Neural progenitor cell (in vitro differentiated cells): ENCODE measurements around the gene URGCP. TPM values are rescaled to one million over a fixed set of nuclear protein-coding genes. Genes with fewer than 3 reads are reported as not detected.

Experiments used
- DNase-seq: peaks from one replicate; pipeline ENCODE4 v3.0.0-alpha.2; 2016; ENCODE audit warnings: low spot score
- H2AFZ ChIP-seq: fragments of 200-600 bp; sonication (generic); replicated peaks from 2 replicates; pipeline ENCODE4 v1.6.1; 2016; ENCODE audit warnings: antibody characterized with exemption
- H3F3A ChIP-seq: fragments of 200-600 bp; sonication (generic); 2 replicates; pipeline ENCODE4 v1.6.1; 2016; ENCODE audit warnings: antibody characterized with exemption, low read depth
- H3K27ac ChIP-seq: fragments of 200-600 bp; sonication (generic); 2 replicates; pipeline ENCODE4 v1.5.1; 2016; ENCODE audit warnings: mild to moderate bottlenecking
- H3K27me3 ChIP-seq: fragments of 200-600 bp; sonication (generic); 2 replicates; pipeline ENCODE4 v1.6.1; 2016; ENCODE audit warnings: mild to moderate bottlenecking, moderate library complexity
- H3K36me3 ChIP-seq: fragments of 200-600 bp; sonication (generic); 2 replicates; pipeline ENCODE4 v1.5.1; 2016
- H3K4me1 ChIP-seq: fragments of 200-600 bp; sonication (generic); 2 replicates; pipeline ENCODE4 v1.6.1; 2016; ENCODE audit warnings: mixed run types
- H3K4me2 ChIP-seq: fragments of 200-600 bp; sonication (generic); 2 replicates; pipeline ENCODE4 v1.6.1; 2016
- H3K4me3 ChIP-seq: fragments of 200-600 bp; sonication (generic); 2 replicates; pipeline ENCODE4 v1.5.1; 2016
- H3K79me2 ChIP-seq: fragments of 200-600 bp; sonication (generic); 2 replicates; pipeline ENCODE4 v1.6.1; 2016; ENCODE audit warnings: low read depth
- H3K9ac ChIP-seq: fragments of 200-600 bp; sonication (generic); 2 replicates; pipeline ENCODE4 v1.6.1; 2016
- H3K9me3 ChIP-seq: fragments of 200-600 bp; sonication (generic); 2 replicates; pipeline ENCODE4 v1.5.1; 2016; ENCODE audit warnings: low read depth
- H4K20me1 ChIP-seq: fragments of 200-600 bp; sonication (generic); 2 replicates; pipeline ENCODE4 v1.6.1; 2016; ENCODE audit warnings: low read depth
- H3K27ac Mint-ChIP-seq: 3 replicates; pipeline ENCODE4 v1.8.0; 2021; ENCODE audit warnings: mixed read lengths
- H3K27me3 Mint-ChIP-seq: 2 replicates; pipeline ENCODE4 v1.8.0; 2022; ENCODE audit warnings: low read depth, mild to moderate bottlenecking, inconsistent platforms, moderate library complexity, mixed read lengths; ENCODE audit not compliant: insufficient read depth
- H3K36me3 Mint-ChIP-seq: 3 replicates; pipeline ENCODE4 v1.8.0; 2021; ENCODE audit warnings: mixed read lengths
- H3K4me1 Mint-ChIP-seq: 3 replicates; pipeline ENCODE4 v1.8.0; 2021; ENCODE audit warnings: mixed read lengths
- H3K4me3 Mint-ChIP-seq: 3 replicates; pipeline ENCODE4 v1.8.0; 2021; ENCODE audit warnings: mild to moderate bottlenecking, moderate library complexity, mixed read lengths
- H3K9me3 Mint-ChIP-seq: 3 replicates; pipeline ENCODE4 v1.8.0; 2020; ENCODE audit warnings: mixed read lengths
- EZH2 ChIP-seq: fragments of 200-600 bp; sonication (generic); IDR thresholded peaks from 2 replicates; pipeline ENCODE4 v1.6.1; 2017; ENCODE audit warnings: antibody characterized with exemption, mild to moderate bottlenecking, moderate library complexity
- EZH2phosphoT487 ChIP-seq: fragments of 200-600 bp; sonication (generic); IDR thresholded peaks from 2 replicates; pipeline ENCODE4 v1.6.1; 2017; ENCODE audit warnings: antibody characterized with exemption
- total RNA-seq: library from RNA; depleted of rRNA; stranded (reverse); fragments of >200 nt; gene quantifications from 2 replicates; pipeline ENCODE4 v1.2.3, GENCODE V29; 2015; ENCODE audit warnings: low replicate concordance
- TF ChIP-seq, protein P1 (sequence below): fragments of 200-600 bp; sonication (generic); IDR thresholded peaks from 2 replicates; pipeline ENCODE4 v1.5.1; 2017; ENCODE audit warnings: antibody characterized with exemption, mild to moderate bottlenecking

Gene URGCP
- total RNA-seq, 1 donor from 2014 or later: 9.2 TPM

DNA sequence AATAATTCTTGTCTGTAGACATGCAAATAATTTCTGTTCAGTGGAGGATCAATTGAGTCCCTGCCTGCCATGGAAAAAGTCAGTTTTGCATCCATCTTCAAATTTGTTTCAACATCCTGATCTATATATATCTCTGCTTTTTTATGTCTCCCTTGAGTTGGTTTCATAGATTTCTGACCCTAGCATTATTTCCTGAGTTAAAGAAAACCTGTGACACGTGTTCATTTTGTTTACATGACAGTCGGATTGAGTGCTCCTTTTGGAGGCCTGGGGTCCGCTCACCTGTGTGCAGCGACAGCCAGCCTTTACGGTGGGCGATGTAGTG, 37.8 kb downstream of the URGCP start:
- Histone ChIP-seq H3K36me3 (no peaks in the 10 kb centered on the region), H3K27ac (no peak overlapping the region), H3K27me3 (peaks cover 6% of the 10 kb centered on the region), H3K79me2 (no peaks in the 10 kb centered on the region), H3K4me3 (peak overlapping the region; percentile 71), H3K9me3 (no peaks in the 10 kb centered on the region), H3K4me1 (peaks cover 4% of the 10 kb centered on the region), H4K20me1 (no peaks in the 10 kb centered on the region), H3K9ac (peak overlapping the region; percentile 56), H3K4me2 (peak overlapping the region; percentile 76), H3F3A (peaks cover 8% of the 10 kb centered on the region), H2AFZ (peak overlapping the region; percentile 83)
- DNase-seq: no peak
- no peaks in the 10 kb centered on the region for H3K9me3 Mint-ChIP-seq
- peak overlapping the region; percentile 84 for H3K4me3 Mint-ChIP-seq
- peak overlapping the region; percentile 9 for H3K27ac Mint-ChIP-seq
- TF ChIP-seq EZH2phosphoT487: no peak
- TF ChIP-seq EZH2: no peak
- TF ChIP-seq, protein P1, sequence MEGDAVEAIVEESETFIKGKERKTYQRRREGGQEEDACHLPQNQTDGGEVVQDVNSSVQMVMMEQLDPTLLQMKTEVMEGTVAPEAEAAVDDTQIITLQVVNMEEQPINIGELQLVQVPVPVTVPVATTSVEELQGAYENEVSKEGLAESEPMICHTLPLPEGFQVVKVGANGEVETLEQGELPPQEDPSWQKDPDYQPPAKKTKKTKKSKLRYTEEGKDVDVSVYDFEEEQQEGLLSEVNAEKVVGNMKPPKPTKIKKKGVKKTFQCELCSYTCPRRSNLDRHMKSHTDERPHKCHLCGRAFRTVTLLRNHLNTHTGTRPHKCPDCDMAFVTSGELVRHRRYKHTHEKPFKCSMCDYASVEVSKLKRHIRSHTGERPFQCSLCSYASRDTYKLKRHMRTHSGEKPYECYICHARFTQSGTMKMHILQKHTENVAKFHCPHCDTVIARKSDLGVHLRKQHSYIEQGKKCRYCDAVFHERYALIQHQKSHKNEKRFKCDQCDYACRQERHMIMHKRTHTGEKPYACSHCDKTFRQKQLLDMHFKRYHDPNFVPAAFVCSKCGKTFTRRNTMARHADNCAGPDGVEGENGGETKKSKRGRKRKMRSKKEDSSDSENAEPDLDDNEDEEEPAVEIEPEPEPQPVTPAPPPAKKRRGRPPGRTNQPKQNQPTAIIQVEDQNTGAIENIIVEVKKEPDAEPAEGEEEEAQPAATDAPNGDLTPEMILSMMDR: no peak
- H3K4me1 Mint-ChIP-seq: peaks cover 21% of the 10 kb centered on the region
- peaks cover 16% of the 10 kb centered on the region for H3K36me3 Mint-ChIP-seq
- H3K27me3 Mint-ChIP-seq: peaks cover 12% of the 10 kb centered on the region

GRCh38 chr7:43868181-43868580, 38.2 kb downstream of the URGCP start:
- H3K36me3 ChIP-seq: no peaks in the 10 kb centered on the region
- H3K4me3 Mint-ChIP-seq: peak overlapping the region; percentile 84
- no peak overlapping the region for H3K27ac Mint-ChIP-seq
- H4K20me1 ChIP-seq: no peaks in the 10 kb centered on the region
- H3K9ac ChIP-seq: no peak overlapping the region
- H3K27me3 Mint-ChIP-seq: peaks cover 10% of the 10 kb centered on the region
- peaks cover 4% of the 10 kb centered on the region for H3K4me1 ChIP-seq
- peaks cover 6% of the 10 kb centered on the region for H3K27me3 ChIP-seq
- H3K9me3 Mint-ChIP-seq: no peaks in the 10 kb centered on the region
- peaks cover 21% of the 10 kb centered on the region for H3K4me1 Mint-ChIP-seq
- peaks cover 16% of the 10 kb centered on the region for H3K36me3 Mint-ChIP-seq
- TF ChIP-seq EZH2 (no peak), EZH2phosphoT487 (no peak)
- TF ChIP-seq, protein P1: no peak
- H3K79me2 ChIP-seq: no peaks in the 10 kb centered on the region
- H3K9me3 ChIP-seq: no peaks in the 10 kb centered on the region
- H3F3A ChIP-seq: peaks cover 8% of the 10 kb centered on the region
- no peak overlapping the region for H2AFZ ChIP-seq
- no peak for DNase-seq
- peak overlapping the region; percentile 71 for H3K4me3 ChIP-seq
- no peak overlapping the region for H3K27ac ChIP-seq
- H3K4me2 ChIP-seq: peak overlapping the region; percentile 76

GRCh38 chr7:43865277-43865676, 41.1 kb downstream of the URGCP start:
- Mint-ChIP-seq H3K36me3 (peaks cover 16% of the 10 kb centered on the region), H3K9me3 (no peaks in the 10 kb centered on the region), H3K27ac (no peak overlapping the region), H3K4me1 (peaks cover 15% of the 10 kb centered on the region), H3K4me3 (no peak overlapping the region), H3K27me3 (peaks cover 7% of the 10 kb centered on the region)
- Histone ChIP-seq H3K27ac (no peak overlapping the region), H3K36me3 (no peaks in the 10 kb centered on the region), H3K4me1 (peaks cover 4% of the 10 kb centered on the region), H3K9ac (no peak overlapping the region), H3K9me3 (no peaks in the 10 kb centered on the region), H3K4me2 (no peak overlapping the region), H2AFZ (no peak overlapping the region), H3K79me2 (no peaks in the 10 kb centered on the region), H3F3A (peaks cover 8% of the 10 kb centered on the region), H3K4me3 (no peak overlapping the region), H3K27me3 (peaks cover 3% of the 10 kb centered on the region), H4K20me1 (no peaks in the 10 kb centered on the region)
- DNase-seq: no peak
- TF ChIP-seq EZH2phosphoT487: no peak
- no peak for TF ChIP-seq EZH2
- TF ChIP-seq, protein P1: no peak
